ENCODE measurements around the gene LYSMD3. TPM values are rescaled to one million over a fixed set of nuclear protein-coding genes. Genes with fewer than 3 reads are reported as not detected.
A peak's percentile ranks its signal among the peaks of the same experiment; 100 is the strongest.

The LYSMD3 gene
- total and polyA plus RNA-seq, 10 of the 15 experiments (the other 5 are each of a cell fraction or from before 2014, with no cell fraction given): 3.9 to 22.5 (median 12.6) TPM

DNA sequence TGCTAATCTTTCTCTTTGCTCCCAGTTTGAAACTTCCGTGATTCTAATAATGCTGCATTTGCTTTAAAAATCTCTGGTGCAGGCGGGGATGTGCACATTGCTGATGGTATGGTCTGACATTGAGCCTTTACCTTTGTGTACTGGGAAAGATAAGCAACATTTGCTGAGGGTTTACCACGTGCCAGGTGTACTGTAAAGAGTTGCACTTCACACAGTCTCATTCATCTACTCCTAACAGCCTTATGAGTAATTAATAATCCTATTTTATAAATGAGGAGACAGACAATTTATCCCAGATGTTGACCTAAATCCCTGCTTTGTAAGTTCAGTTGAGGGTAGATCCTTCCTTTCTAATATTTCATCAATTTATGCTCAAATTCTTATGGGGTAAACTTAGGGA lies 28.5 kb upstream of the LYSMD3 start:
- ChIA-PET RAD21 (ENCODE audit: unreplicated experiment) (no interaction called here), CTCF (no interaction called here), POLR2A (no interaction called here), SMC1A (ENCODE audit: uncharacterized antibody, unreplicated experiment) (no interaction called here)
- no peaks in the 10 kb centered on the region for H3K36me3 ChIP-seq (ENCODE audit: control insufficient read depth in 2 of 2, insufficient read depth in 2 of 2, low read length in 1 of 2)
- in situ Hi-C loops (cut with MboI) (no loop called here), intact Hi-C loops (cut with micrococcal nuclease; ENCODE audit: unreplicated experiment) (no loop called here)
- BruUV-seq (replicated peaks): no TSS peak
- no peak for FAIRE-seq
- no peaks in the 10 kb centered on the region for H3K4me1 ChIP-seq (ENCODE audit: control insufficient read depth, insufficient read depth, low read length)
- H3K9ac ChIP-seq (ENCODE audit: control insufficient read depth, insufficient read depth, low read length): no peak overlapping the region
- no peak overlapping the region for H2AFZ ChIP-seq (ENCODE audit: control insufficient read depth, low read depth, low read length)
- no peak overlapping the region; the same call in 1 of the 2 replicates for H3K4me2 ChIP-seq (ENCODE audit: control insufficient read depth, insufficient read depth)
- H4K20me1 ChIP-seq (ENCODE audit: control insufficient read depth, insufficient read depth): no peaks in the 10 kb centered on the region
- H3K9me3 ChIP-seq (replicated peaks; ENCODE audit: control insufficient read depth, insufficient read depth, low read length): no peaks in the 10 kb centered on the region
- H3K27me3 ChIP-seq (replicated peaks in 1 of 2; ENCODE audit: control insufficient read depth in 2 of 2, insufficient read depth in 2 of 2, low read length in 1 of 2): peaks cover 3 to 20% of the 10 kb centered on the region in 2 experiments; a peak in 2 of 4 replicates
- no peak for ATAC-seq
- TF ChIP-seq EZH2 (IDR thresholded peaks at IDR 0.05; ENCODE audit: borderline replicate concordance, control insufficient read depth, low read depth, low read length) (0 out of 2 replicates have a peak, but pooled peaks have one; percentile 55), MEF2B (IDR thresholded peaks at IDR 0.05; ENCODE audit: partially characterized antibody, poor library complexity, severe bottlenecking) (no peak)
- 20% methylated on average over 3 of the region's 3 CpGs for WGBS (ENCODE audit: insufficient coverage, insufficient replicate concordance, low lambda C conversion rate, missing lambda C conversion rate)
- H3K79me2 ChIP-seq (ENCODE audit: control insufficient read depth, insufficient read depth, low read length): no peaks in the 10 kb centered on the region
- H3K27ac ChIP-seq (ENCODE audit: control insufficient read depth, insufficient read depth): no peak overlapping the region
- DNase-seq (ENCODE audit: low read depth, low spot score): no peak
- H3K4me3 ChIP-seq: 0 out of 2 replicates have a peak overlapping the region, but pooled peaks have one; percentile 43

DNA sequence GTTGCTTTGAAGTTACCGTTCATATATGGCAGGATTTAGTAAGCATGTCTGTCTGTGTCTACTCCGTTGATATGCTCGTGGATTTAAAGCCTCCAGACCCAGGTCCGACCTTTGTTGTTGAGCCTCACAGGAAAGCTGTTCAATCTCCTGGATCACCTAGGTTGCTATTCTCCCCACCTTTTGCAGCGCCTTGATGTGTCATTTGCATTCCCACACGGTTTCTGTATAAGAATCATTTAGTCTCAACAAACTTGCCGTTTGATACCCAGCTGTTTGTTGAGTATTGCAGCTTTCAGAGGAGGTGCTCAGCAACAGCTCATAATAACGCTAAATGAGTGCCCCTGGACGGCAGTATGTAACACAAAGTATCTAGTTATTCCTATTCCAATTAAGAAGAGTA lies 28.0 kb upstream of the LYSMD3 start:
- Histone ChIP-seq H2AFZ (ENCODE audit: control insufficient read depth, low read depth, low read length) (no peak overlapping the region), H3K9ac (ENCODE audit: control insufficient read depth, insufficient read depth, low read length) (no peak overlapping the region), H4K20me1 (ENCODE audit: control insufficient read depth, insufficient read depth) (no peaks in the 10 kb centered on the region), H3K36me3 (ENCODE audit: control insufficient read depth in 2 of 2, insufficient read depth in 2 of 2, low read length in 1 of 2) (no peaks in the 10 kb centered on the region), H3K4me2 (ENCODE audit: control insufficient read depth, insufficient read depth) (no peak overlapping the region), H3K4me1 (ENCODE audit: control insufficient read depth, insufficient read depth, low read length) (no peaks in the 10 kb centered on the region), H3K79me2 (ENCODE audit: control insufficient read depth, insufficient read depth, low read length) (no peaks in the 10 kb centered on the region), H3K27ac (ENCODE audit: control insufficient read depth, insufficient read depth) (no peak overlapping the region), H3K27me3 (replicated peaks in 1 of 2; ENCODE audit: control insufficient read depth in 2 of 2, insufficient read depth in 2 of 2, low read length in 1 of 2) (peaks cover 3 to 19% of the 10 kb centered on the region in 2 experiments; a peak in 3 of 4 replicates), H3K4me3 (no peak overlapping the region), H3K9me3 (replicated peaks; ENCODE audit: control insufficient read depth, insufficient read depth, low read length) (no peaks in the 10 kb centered on the region)
- in situ Hi-C loops (cut with MboI) (no loop called here), intact Hi-C loops (cut with micrococcal nuclease; ENCODE audit: unreplicated experiment) (no loop called here)
- no peak for ATAC-seq
- FAIRE-seq: no peak
- ChIA-PET RAD21 (ENCODE audit: unreplicated experiment) (no interaction called here), POLR2A (no interaction called here), SMC1A (ENCODE audit: uncharacterized antibody, unreplicated experiment) (no interaction called here), CTCF (no interaction called here)
- BruUV-seq (replicated peaks): no TSS peak
- 26% methylated on average over 9 of the region's 9 CpGs for WGBS (ENCODE audit: insufficient coverage, insufficient replicate concordance, low lambda C conversion rate, missing lambda C conversion rate)
- no peak for DNase-seq (ENCODE audit: low read depth, low spot score)
- no peak for TF ChIP-seq FOXK2 (IDR thresholded peaks at IDR 0.05)
- TF ChIP-seq, protein P1, sequence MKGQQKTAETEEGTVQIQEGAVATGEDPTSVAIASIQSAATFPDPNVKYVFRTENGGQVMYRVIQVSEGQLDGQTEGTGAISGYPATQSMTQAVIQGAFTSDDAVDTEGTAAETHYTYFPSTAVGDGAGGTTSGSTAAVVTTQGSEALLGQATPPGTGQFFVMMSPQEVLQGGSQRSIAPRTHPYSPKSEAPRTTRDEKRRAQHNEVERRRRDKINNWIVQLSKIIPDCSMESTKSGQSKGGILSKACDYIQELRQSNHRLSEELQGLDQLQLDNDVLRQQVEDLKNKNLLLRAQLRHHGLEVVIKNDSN (IDR thresholded peaks at IDR 0.05; ENCODE audit: borderline replicate concordance, extremely low read length, insufficient read depth, low read depth, low read length): no peak
- no peak for TF ChIP-seq ZBED1 (IDR thresholded peaks at IDR 0.05; ENCODE audit: borderline replicate concordance)
- TF ChIP-seq, protein P2, sequence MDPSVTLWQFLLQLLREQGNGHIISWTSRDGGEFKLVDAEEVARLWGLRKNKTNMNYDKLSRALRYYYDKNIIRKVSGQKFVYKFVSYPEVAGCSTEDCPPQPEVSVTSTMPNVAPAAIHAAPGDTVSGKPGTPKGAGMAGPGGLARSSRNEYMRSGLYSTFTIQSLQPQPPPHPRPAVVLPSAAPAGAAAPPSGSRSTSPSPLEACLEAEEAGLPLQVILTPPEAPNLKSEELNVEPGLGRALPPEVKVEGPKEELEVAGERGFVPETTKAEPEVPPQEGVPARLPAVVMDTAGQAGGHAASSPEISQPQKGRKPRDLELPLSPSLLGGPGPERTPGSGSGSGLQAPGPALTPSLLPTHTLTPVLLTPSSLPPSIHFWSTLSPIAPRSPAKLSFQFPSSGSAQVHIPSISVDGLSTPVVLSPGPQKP (IDR thresholded peaks at IDR 0.05; ENCODE audit: low read depth, low read length): no peak
- no peak for TF ChIP-seq EP300 (IDR thresholded peaks at IDR 0.05; ENCODE audit: borderline replicate concordance in 1 of 2, control insufficient read depth in 1 of 2, low read depth in 2 of 2, low read length in 2 of 2)
- TF ChIP-seq RUNX3 (IDR thresholded peaks at IDR 0.05; ENCODE audit: low read length): no peak
- TF ChIP-seq ZSCAN29 (IDR thresholded peaks at IDR 0.05): no peak
- TF ChIP-seq, protein P3, sequence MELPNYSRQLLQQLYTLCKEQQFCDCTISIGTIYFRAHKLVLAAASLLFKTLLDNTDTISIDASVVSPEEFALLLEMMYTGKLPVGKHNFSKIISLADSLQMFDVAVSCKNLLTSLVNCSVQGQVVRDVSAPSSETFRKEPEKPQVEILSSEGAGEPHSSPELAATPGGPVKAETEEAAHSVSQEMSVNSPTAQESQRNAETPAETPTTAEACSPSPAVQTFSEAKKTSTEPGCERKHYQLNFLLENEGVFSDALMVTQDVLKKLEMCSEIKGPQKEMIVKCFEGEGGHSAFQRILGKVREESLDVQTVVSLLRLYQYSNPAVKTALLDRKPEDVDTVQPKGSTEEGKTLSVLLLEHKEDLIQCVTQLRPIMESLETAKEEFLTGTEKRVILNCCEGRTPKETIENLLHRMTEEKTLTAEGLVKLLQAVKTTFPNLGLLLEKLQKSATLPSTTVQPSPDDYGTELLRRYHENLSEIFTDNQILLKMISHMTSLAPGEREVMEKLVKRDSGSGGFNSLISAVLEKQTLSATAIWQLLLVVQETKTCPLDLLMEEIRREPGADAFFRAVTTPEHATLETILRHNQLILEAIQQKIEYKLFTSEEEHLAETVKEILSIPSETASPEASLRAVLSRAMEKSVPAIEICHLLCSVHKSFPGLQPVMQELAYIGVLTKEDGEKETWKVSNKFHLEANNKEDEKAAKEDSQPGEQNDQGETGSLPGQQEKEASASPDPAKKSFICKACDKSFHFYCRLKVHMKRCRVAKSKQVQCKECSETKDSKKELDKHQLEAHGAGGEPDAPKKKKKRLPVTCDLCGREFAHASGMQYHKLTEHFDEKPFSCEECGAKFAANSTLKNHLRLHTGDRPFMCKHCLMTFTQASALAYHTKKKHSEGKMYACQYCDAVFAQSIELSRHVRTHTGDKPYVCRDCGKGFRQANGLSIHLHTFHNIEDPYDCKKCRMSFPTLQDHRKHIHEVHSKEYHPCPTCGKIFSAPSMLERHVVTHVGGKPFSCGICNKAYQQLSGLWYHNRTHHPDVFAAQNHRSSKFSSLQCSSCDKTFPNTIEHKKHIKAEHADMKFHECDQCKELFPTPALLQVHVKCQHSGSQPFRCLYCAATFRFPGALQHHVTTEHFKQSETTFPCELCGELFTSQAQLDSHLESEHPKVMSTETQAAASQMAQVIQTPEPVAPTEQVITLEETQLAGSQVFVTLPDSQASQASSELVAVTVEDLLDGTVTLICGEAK (IDR thresholded peaks at IDR 0.05; ENCODE audit: borderline replicate concordance): no peak
- TF ChIP-seq FOS (IDR thresholded peaks at IDR 0.05; ENCODE audit: borderline replicate concordance, extremely low read depth, insufficient read length): no peak
